Measurements from ENCODE around the gene ATP8B1. TPM values are rescaled to one million over a fixed set of nuclear protein-coding genes. Genes with fewer than 3 reads are reported as not detected.

ATP8B1 gene
- total RNA-seq, 1 experiment from 2014 or later: 1.1 TPM

DNA sequence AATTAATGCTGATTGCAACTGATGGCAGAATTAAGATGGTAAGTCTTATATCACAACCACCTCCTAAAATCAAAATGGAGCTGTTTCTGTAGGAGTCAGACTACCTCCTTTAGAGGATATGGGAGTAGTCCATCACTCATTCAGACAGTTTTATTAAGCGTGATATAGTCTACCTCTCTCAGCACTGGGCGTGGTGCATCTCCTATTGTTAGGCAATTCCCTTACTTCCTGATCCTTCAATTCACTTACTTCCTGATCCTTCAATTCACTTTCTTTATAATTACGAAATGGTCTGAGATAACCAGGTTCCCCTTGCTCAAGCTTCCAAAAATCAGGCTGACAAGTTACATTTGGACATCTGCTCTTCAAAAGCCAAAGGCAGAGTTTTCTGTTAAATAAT is 31.9 kb downstream of the ATP8B1 start:
- H4K20me1 ChIP-seq (ENCODE audit: control insufficient read depth, insufficient read depth, insufficient read length): no peaks in the 10 kb centered on the region

More for the DNA sequence above, 31.9 kb downstream of the ATP8B1 start:
- H3K18ac ChIP-seq (ENCODE audit: insufficient read length, low read depth, low read length): no peak overlapping the region
- Mint-ChIP-seq H3K4me1 (peaks cover 15 to 24% of the 10 kb centered on the region in 2 experiments), H3K27ac (no peak overlapping the region), H3K9me3 (no peaks in the 10 kb centered on the region), H3K4me3 (no peak overlapping the region), H3K27me3 (ENCODE audit: low read depth) (no peaks in the 10 kb centered on the region; the same call in 1 of the 2 replicates), H3K36me3 (ENCODE audit: insufficient read depth in 1 of 3, low read depth in 3 of 3) (no peaks in the 10 kb centered on the region)
- no peak overlapping the region for H3T11ph ChIP-seq (ENCODE audit: low read length)
- H3K79me2 ChIP-seq (ENCODE audit: insufficient read depth, low read length): no peaks in the 10 kb centered on the region
- no peak overlapping the region for H2AK5ac ChIP-seq (ENCODE audit: insufficient read length, low read length)
- no peaks in the 10 kb centered on the region for H3K27me3 ChIP-seq (ENCODE audit: insufficient read depth, low read length)
- TF ChIP-seq CTCF (conservative IDR thresholded peaks at IDR 0.05): no peak
- no peak for DNase-seq
- H4K5ac ChIP-seq (ENCODE audit: insufficient read length, low read depth, low read length): no peak overlapping the region
- peaks cover 9% of the 10 kb centered on the region; the same call in 1 of the 2 replicates for H3K4me1 ChIP-seq (ENCODE audit: insufficient read depth, low read length)
- no peaks in the 10 kb centered on the region for H3K9me3 ChIP-seq (ENCODE audit: control insufficient read depth, low read depth, low read length)
- H3K23me2 ChIP-seq (ENCODE audit: insufficient read length, low read depth, low read length, poor library complexity, severe bottlenecking): no peaks in the 10 kb centered on the region
- no peak overlapping the region for H2BK15ac ChIP-seq (ENCODE audit: low read depth, low read length)
- no peak overlapping the region for H3K27ac ChIP-seq (ENCODE audit: insufficient read length, low read depth, low read length)
- H4K8ac ChIP-seq (replicated peaks; ENCODE audit: insufficient read length, low read depth, low read length): no peak overlapping the region
- H4K91ac ChIP-seq (ENCODE audit: insufficient read length, low read depth, low read length): no peak overlapping the region
- no peak overlapping the region for H3K4me2 ChIP-seq (ENCODE audit: insufficient read depth, insufficient read length, low read length)
- H3K14ac ChIP-seq (ENCODE audit: insufficient read depth, low read length): no peak overlapping the region
- H2AFZ ChIP-seq (ENCODE audit: low read length): no peak overlapping the region
- H2BK5ac ChIP-seq (ENCODE audit: insufficient read length, low read length): no peak overlapping the region
- no peaks in the 10 kb centered on the region for H3K79me1 ChIP-seq (ENCODE audit: insufficient read depth, low read depth, low read length, poor library complexity, severe bottlenecking)
- H3K23ac ChIP-seq (ENCODE audit: insufficient read length, low read depth, low read length): no peak overlapping the region
- H3K4ac ChIP-seq (ENCODE audit: low read depth, low read length): no peak overlapping the region
- H3K56ac ChIP-seq (ENCODE audit: insufficient read length, low read depth, low read length): no peak overlapping the region
- no peak overlapping the region for H2BK12ac ChIP-seq (ENCODE audit: insufficient read length, low read depth, low read length)
- H2BK20ac ChIP-seq (ENCODE audit: low read depth, low read length, poor library complexity, severe bottlenecking): no peak overlapping the region
- no peak overlapping the region for H3K9ac ChIP-seq (ENCODE audit: extremely low read depth, insufficient read length, low read length)
- no peak overlapping the region for H2BK120ac ChIP-seq (ENCODE audit: low read depth, low read length, poor library complexity, severe bottlenecking)
- no CpG with 5 or more reads among the region's 3 CpGs for WGBS (ENCODE audit: extremely low coverage, insufficient read length, low lambda C conversion rate)

Data from H9 (cell line).